H1 (cell line): ENCODE data around the gene UBA6. TPM values are rescaled to one million over a fixed set of nuclear protein-coding genes. Genes with fewer than 3 reads are reported as not detected.

Experiments
- CTCF ChIA-PET: fragments of 300-600 bp; sonication (Branson Sonifier 250); formaldehyde crosslinking; loops from one replicate; lab custom pipeline; 2021; ENCODE audit not compliant: partially characterized antibody; lab: Charles Lee
- POLR2A ChIA-PET: fragments of 300-600 bp; sonication (Branson Sonifier 250); formaldehyde crosslinking; loops from one replicate; lab custom pipeline; 2021; ENCODE audit warnings: inconsistent platforms; ENCODE audit not compliant: partially characterized antibody; lab: Charles Lee
- DNase-seq, 2 experiments: peaks; one replicate each; pipeline versions ENCODE4 v3.0.0 to v3.0.0-alpha.2; 2010 to 2022; ENCODE audit warnings: low spot score in 2 of 2, low read depth in 1 of 2, mixed read lengths in 1 of 2
- FAIRE-seq: peaks from 2 replicates; lab custom pipeline; 2011; peaks lifted over from hg19 to GRCh38; lab: Jason Lieb, UNC
- H2AFZ ChIP-seq: 2 replicates; pipeline ENCODE4 v1.8.1; 2012; ENCODE audit warnings: low read length, inconsistent platforms
- H2AK5ac ChIP-seq: 2 replicates; pipeline ENCODE4 v1.6.1; 2013; ENCODE audit warnings: low read depth, low read length
- H2BK120ac ChIP-seq: replicated peaks from 2 replicates; pipeline ENCODE3; 2013; ENCODE audit warnings: low read depth, low read length, inconsistent platforms
- H2BK12ac ChIP-seq: 2 replicates; pipeline ENCODE4 v1.6.1; 2013; ENCODE audit warnings: low read depth, low read length
- H2BK15ac ChIP-seq: 2 replicates; pipeline ENCODE4 v1.6.1; 2013; ENCODE audit warnings: low read length
- H2BK20ac ChIP-seq: 2 replicates; pipeline ENCODE4 v1.6.1; 2013; ENCODE audit warnings: low read length
- H2BK5ac ChIP-seq: 2 replicates; pipeline ENCODE4 v1.6.1; 2013; ENCODE audit warnings: low read depth, low read length
- H3K14ac ChIP-seq: 2 replicates; pipeline ENCODE4 v1.6.1; 2013; ENCODE audit warnings: inconsistent platforms; ENCODE audit not compliant: insufficient read length
- H3K18ac ChIP-seq: 2 replicates; pipeline ENCODE4 v1.6.1; 2013; ENCODE audit warnings: low read length; ENCODE audit errors: extremely low read depth
- H3K23ac ChIP-seq: 2 replicates; pipeline ENCODE4 v1.6.1; 2013; ENCODE audit warnings: inconsistent platforms; ENCODE audit not compliant: insufficient read length
- H3K23me2 ChIP-seq: 2 replicates; pipeline ENCODE4 v1.6.1; 2013; ENCODE audit warnings: low read depth, low read length
- H3K27ac ChIP-seq: 2 replicates; pipeline ENCODE4 v1.6.1; 2011; ENCODE audit warnings: low read depth, low read length, inconsistent platforms
- H3K27me3 ChIP-seq, 4 experiments: replicated peaks in 1 of 4; 1 replicate in 1 of 4; 2 replicates in 3 of 4; pipeline versions ENCODE4 v1.6.1 to v1.8.1; 2011 to 2013; ENCODE audit warnings: low read length in 3 of 4, mild to moderate bottlenecking in 3 of 4, inconsistent platforms in 2 of 4, mixed read lengths in 2 of 4, moderate library complexity in 1 of 4; ENCODE audit not compliant: control insufficient read depth in 3 of 4, insufficient read depth in 3 of 4; ENCODE audit errors: extremely low read depth in 1 of 4
- H3K36me3 ChIP-seq, 4 experiments: 2 replicates each; pipeline versions ENCODE4 v1.6.1 to v1.8.1; 2011 to 2013; ENCODE audit warnings: mild to moderate bottlenecking in 4 of 4, low read length in 3 of 4, moderate library complexity in 2 of 4, control low read depth in 1 of 4, inconsistent platforms in 1 of 4; ENCODE audit not compliant: insufficient read depth in 4 of 4, control insufficient read depth in 2 of 4
- H3K4ac ChIP-seq: replicated peaks from 2 replicates; pipeline ENCODE3; 2013; ENCODE audit warnings: low read length, low read depth, mixed read lengths, inconsistent platforms; ENCODE audit not compliant: insufficient read length
- H3K4me1 ChIP-seq, 4 experiments: replicated peaks in 1 of 4; 1 replicate in 1 of 4; 2 replicates in 3 of 4; pipeline versions ENCODE4 v1.6.1 to v1.8.1; 2011 to 2013; ENCODE audit warnings: low read length in 3 of 4, inconsistent platforms in 2 of 4, mixed read lengths in 1 of 4; ENCODE audit not compliant: insufficient read depth in 4 of 4, control insufficient read depth in 3 of 4
- H3K4me2 ChIP-seq, 2 experiments: 2 replicates each; pipeline versions ENCODE4 v1.6.1 to v1.8.1; 2011 to 2013; ENCODE audit warnings: low read depth in 2 of 2, low read length in 2 of 2, control low read depth in 1 of 2, inconsistent platforms in 1 of 2, mild to moderate bottlenecking in 1 of 2; ENCODE audit not compliant: insufficient read depth in 1 of 2
- H3K4me3 ChIP-seq, 4 experiments: fragments of 200-600, 300-600 bp in 1 of 4; sonication (generic), shearing (Covaris generic), sonication (Bioruptor Twin) in 1 of 4; 2 replicates each; pipeline versions ENCODE4 v1.5.1 to v1.8.1; 2011 to 2016; ENCODE audit warnings: low read length in 4 of 4, low read depth in 3 of 4, control low read depth in 2 of 4, inconsistent platforms in 2 of 4, mild to moderate bottlenecking in 2 of 4, mixed read lengths in 1 of 4, moderate library complexity in 1 of 4; ENCODE audit not compliant: insufficient read depth in 2 of 4; ENCODE audit errors: extremely low read depth in 1 of 4
- H3K56ac ChIP-seq: replicated peaks from 2 replicates; pipeline ENCODE3; 2013; ENCODE audit warnings: low read depth, mild to moderate bottlenecking, mixed read lengths, low read length, inconsistent platforms; ENCODE audit not compliant: insufficient read length
- H3K79me1 ChIP-seq: 2 replicates; pipeline ENCODE4 v1.6.1; 2013; ENCODE audit warnings: low read depth, low read length, control low read depth
- H3K79me2 ChIP-seq, 2 experiments: 2 replicates each; pipeline versions ENCODE4 v1.6.1 to v1.8.1; 2012 to 2013; ENCODE audit warnings: low read length in 2 of 2, mild to moderate bottlenecking in 2 of 2, inconsistent platforms in 1 of 2; ENCODE audit not compliant: insufficient read depth in 2 of 2, control insufficient read depth in 1 of 2
- H3K9ac ChIP-seq, 4 experiments: replicated peaks in 1 of 4; 1 replicate in 1 of 4; 2 replicates in 3 of 4; pipeline versions ENCODE4 v1.6.1 to v1.8.1; 2011 to 2013; ENCODE audit warnings: low read depth in 3 of 4, low read length in 3 of 4, control low read depth in 2 of 4, mild to moderate bottlenecking in 2 of 4, moderate library complexity in 2 of 4, inconsistent platforms in 1 of 4; ENCODE audit errors: extremely low read depth in 1 of 4
- H3K9me3 ChIP-seq, 2 experiments: 2 replicates each; pipeline versions ENCODE4 v1.6.1 to v1.8.1; 2012 to 2013; ENCODE audit warnings: mild to moderate bottlenecking in 2 of 2, moderate library complexity in 2 of 2, control low read depth in 1 of 2, inconsistent platforms in 1 of 2, low read depth in 1 of 2, low read length in 1 of 2, mixed read lengths in 1 of 2; ENCODE audit not compliant: insufficient read depth in 2 of 2
- H4K20me1 ChIP-seq, 2 experiments: replicated peaks in 1 of 2; 2 replicates each; pipeline versions ENCODE3 to v1.8.1; 2011 to 2013; ENCODE audit warnings: inconsistent platforms in 2 of 2, low read length in 2 of 2, mild to moderate bottlenecking in 1 of 2; ENCODE audit not compliant: insufficient read depth in 2 of 2, control insufficient read depth in 1 of 2
- H4K5ac ChIP-seq: 2 replicates; pipeline ENCODE4 v1.6.1; 2013; ENCODE audit warnings: low read length, low read depth, mixed read lengths, inconsistent platforms; ENCODE audit not compliant: insufficient read length
- H4K8ac ChIP-seq: 2 replicates; pipeline ENCODE4 v1.8.0; 2013; ENCODE audit warnings: mild to moderate bottlenecking, moderate library complexity, low read length, inconsistent platforms; ENCODE audit not compliant: insufficient read depth; ENCODE audit errors: extremely low read depth
- H4K91ac ChIP-seq: replicated peaks from 2 replicates; pipeline ENCODE3; 2013; ENCODE audit warnings: low read length, mixed read lengths, inconsistent platforms; ENCODE audit not compliant: insufficient read length
- CBX5 ChIP-seq: fragments of 300-800, 300-1000 bp; sonication (generic); IDR thresholded peaks from 2 replicates; pipeline ENCODE4 v1.7.1; 2016; ENCODE audit warnings: antibody characterized with exemption, low read length, low read depth
- NANOG ChIP-seq: IDR thresholded peaks from 2 replicates; pipeline ENCODE4 v1.6.1; 2011; ENCODE audit warnings: low read length, low read depth, mild to moderate bottlenecking, inconsistent platforms; ENCODE audit not compliant: insufficient read depth, poor library complexity, severe bottlenecking
- POU5F1 ChIP-seq: IDR thresholded peaks from 2 replicates; pipeline ENCODE4 v1.6.1; 2011; ENCODE audit warnings: low read depth, mild to moderate bottlenecking, low read length, moderate library complexity
- RFX5 ChIP-seq: IDR thresholded peaks from 2 replicates; pipeline ENCODE4 v1.6.1; 2011; ENCODE audit warnings: low read depth, low read length, improper control_type of control experiment, borderline replicate concordance
- SP1 ChIP-seq: IDR thresholded peaks from 2 replicates; pipeline ENCODE4 v1.6.1; 2011; ENCODE audit warnings: low read depth, low read length
- TAF1 ChIP-seq: IDR thresholded peaks from 2 replicates; pipeline ENCODE4 v1.6.1; 2011; ENCODE audit warnings: mild to moderate bottlenecking, low read depth, low read length
- TEAD4 ChIP-seq: IDR thresholded peaks from 2 replicates; pipeline ENCODE4 v1.6.1; 2012; ENCODE audit warnings: low read depth, low read length, inconsistent platforms, mixed read lengths
- WGBS, 2 experiments: shearing (Covaris generic) in 1 of 2; methylation state at CpG; one replicate each; pipeline versions ENCODE4 v1.1.6 to v1.1.7; 2013 to 2015; ENCODE audit warnings: low lambda C conversion rate in 2 of 2, mixed read lengths in 2 of 2, inconsistent platforms in 1 of 2, low coverage in 1 of 2, missing lambda C conversion rate in 1 of 2; ENCODE audit not compliant: insufficient replicate concordance in 2 of 2, insufficient coverage in 1 of 2, insufficient read length in 1 of 2; ENCODE audit errors: extremely low coverage in 1 of 2, missing lambda C conversion rate in 1 of 2; 5-methylcytosine and 5-hydroxymethylcytosine counted together
- polyA plus RNA-seq, 7 experiments: library from polyadenylated mRNA; depleted of rRNA in 3 of 7; stranded (reverse) in 5 of 7; unstranded in 2 of 7; fragments of >200 nt in 5 of 7; fragments of 200-250 nt in 2 of 7; gene quantifications; 1 replicate in 5 of 7; 2 replicates in 1 of 7; 4 replicates in 1 of 7; pipeline versions ENCODE4 v1.2.1 to v1.2.3, GENCODE V29; 2011 to 2013; ENCODE audit warnings: missing spikeins in 2 of 7, mixed read lengths in 2 of 7
- total RNA-seq: library from RNA; stranded (reverse); fragmentation: NEBNext Ultra II Directional; extraction: Animal tissue kit (Norgen Biotek cat#: 25700); gene quantifications from 2 replicates; pipeline ENCODE4 v1.2.1, GENCODE V29; 2021
- TF ChIP-seq, protein P1 (sequence below): IDR thresholded peaks from 2 replicates; pipeline ENCODE4 v1.6.1; 2011; ENCODE audit warnings: low read length, improper control_type of control experiment

The UBA6 gene
- total and polyA plus RNA-seq, 2 of the 8 experiments (the other 6 are each of a cell fraction or from before 2014, with no cell fraction given) = 17.4 to 74.3 TPM

DNA sequence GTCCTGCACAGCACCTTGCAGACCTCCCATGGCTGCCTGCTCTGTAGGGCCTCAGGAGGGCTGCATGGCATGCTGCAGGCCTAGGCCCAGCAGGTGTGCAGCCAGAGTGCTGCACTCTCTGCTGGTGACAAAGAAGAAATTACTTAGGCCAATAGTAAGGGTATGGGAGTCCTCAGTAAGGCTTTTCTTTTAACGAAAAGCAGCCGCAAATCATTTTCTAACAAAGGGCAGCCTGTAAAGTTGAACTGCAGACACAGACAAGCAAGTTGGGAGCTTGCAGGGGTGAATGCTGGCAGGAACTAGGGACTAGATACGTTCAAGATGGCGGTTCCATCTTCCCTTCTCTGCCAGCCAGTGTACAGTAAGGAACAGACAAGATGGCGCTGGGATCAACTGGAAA is 22.4 kb upstream of the UBA6 start:
- H3K23me2 ChIP-seq = no peaks in the 10 kb centered on the region
- no peak overlapping the region for H3K14ac ChIP-seq
- H3K4me1 ChIP-seq = peaks cover 0 to 10% (median 3%) of the 10 kb centered on the region in 4 experiments; a peak in 3 of 7 replicates
- H3K18ac ChIP-seq = 0 out of 2 replicates have a peak overlapping the region, but pooled peaks have one; percentile 39
- H3K4me3 ChIP-seq = no peak overlapping the region
- H3K23ac ChIP-seq = no peak overlapping the region
- no peaks in the 10 kb centered on the region for H3K27me3 ChIP-seq
- WGBS, 2 experiments = 94% methylated on average over 5 of the region's 5 CpGs; no CpG with 5 or more reads in 1 of the 2 experiments
- no peak overlapping the region; the same call in 1 of the 2 replicates for H2BK12ac ChIP-seq
- H4K91ac ChIP-seq = no peak overlapping the region
- CTCF ChIA-PET = interaction anchor here (0.6 to 5.5 kb wide), 21 partner anchors 9 to 450 kb away, joined by 3 to 49 read pairs (median 3); partner anchors contain the start of gene GNRHR
- no peak overlapping the region for H3K4me2 ChIP-seq
- FAIRE-seq (no peak), DNase-seq (no peak)
- H3K9ac ChIP-seq = no peak overlapping the region
- H3K36me3 ChIP-seq = no peaks in the 10 kb centered on the region; a peak in 1 of 8 replicates
- H4K20me1 ChIP-seq = no peaks in the 10 kb centered on the region
- no peaks in the 10 kb centered on the region for H3K9me3 ChIP-seq
- no peaks in the 10 kb centered on the region for H3K79me2 ChIP-seq
- no peak overlapping the region for H2BK120ac ChIP-seq
- no peak overlapping the region for H4K5ac ChIP-seq
- TF ChIP-seq TAF1 (no peak), POU5F1 (no peak), NANOG (no peak), TEAD4 (no peak), CBX5 (no peak), SP1 (no peak), RFX5 (no peak)
- TF ChIP-seq, protein P1, sequence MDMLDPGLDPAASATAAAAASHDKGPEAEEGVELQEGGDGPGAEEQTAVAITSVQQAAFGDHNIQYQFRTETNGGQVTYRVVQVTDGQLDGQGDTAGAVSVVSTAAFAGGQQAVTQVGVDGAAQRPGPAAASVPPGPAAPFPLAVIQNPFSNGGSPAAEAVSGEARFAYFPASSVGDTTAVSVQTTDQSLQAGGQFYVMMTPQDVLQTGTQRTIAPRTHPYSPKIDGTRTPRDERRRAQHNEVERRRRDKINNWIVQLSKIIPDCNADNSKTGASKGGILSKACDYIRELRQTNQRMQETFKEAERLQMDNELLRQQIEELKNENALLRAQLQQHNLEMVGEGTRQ = no peak
- no peak overlapping the region for H4K8ac ChIP-seq
- 0 out of 2 replicates have a peak overlapping the region, but pooled peaks have one; percentile 34 for H2AK5ac ChIP-seq
- POLR2A ChIA-PET = interaction anchor here (1.2 kb wide), 1 partner anchor 23 kb away, joined by 4 read pairs; the partner anchor contains the start of gene UBA6
- H3K56ac ChIP-seq = no peak overlapping the region
- no peak overlapping the region for H3K4ac ChIP-seq
- H2BK15ac ChIP-seq = no peak overlapping the region
- no peak overlapping the region for H3K27ac ChIP-seq
- H2BK20ac ChIP-seq = no peak overlapping the region
- no peaks in the 10 kb centered on the region for H3K79me1 ChIP-seq
- H2AFZ ChIP-seq = no peak overlapping the region
- H2BK5ac ChIP-seq = no peak overlapping the region
